ENCODE results near the gene DYRK1B. TPM values are rescaled to one million over a fixed set of nuclear protein-coding genes. Genes with fewer than 3 reads are reported as not detected.
"Not testable (repeated sequence)": the region's sequence is repeated elsewhere in the genome, so short reads cannot be mapped to it uniquely, and the experiment has no call there.

DYRK1B gene
- total RNA-seq, 1 experiment from 2014 or later = 21.5 TPM

DNA sequence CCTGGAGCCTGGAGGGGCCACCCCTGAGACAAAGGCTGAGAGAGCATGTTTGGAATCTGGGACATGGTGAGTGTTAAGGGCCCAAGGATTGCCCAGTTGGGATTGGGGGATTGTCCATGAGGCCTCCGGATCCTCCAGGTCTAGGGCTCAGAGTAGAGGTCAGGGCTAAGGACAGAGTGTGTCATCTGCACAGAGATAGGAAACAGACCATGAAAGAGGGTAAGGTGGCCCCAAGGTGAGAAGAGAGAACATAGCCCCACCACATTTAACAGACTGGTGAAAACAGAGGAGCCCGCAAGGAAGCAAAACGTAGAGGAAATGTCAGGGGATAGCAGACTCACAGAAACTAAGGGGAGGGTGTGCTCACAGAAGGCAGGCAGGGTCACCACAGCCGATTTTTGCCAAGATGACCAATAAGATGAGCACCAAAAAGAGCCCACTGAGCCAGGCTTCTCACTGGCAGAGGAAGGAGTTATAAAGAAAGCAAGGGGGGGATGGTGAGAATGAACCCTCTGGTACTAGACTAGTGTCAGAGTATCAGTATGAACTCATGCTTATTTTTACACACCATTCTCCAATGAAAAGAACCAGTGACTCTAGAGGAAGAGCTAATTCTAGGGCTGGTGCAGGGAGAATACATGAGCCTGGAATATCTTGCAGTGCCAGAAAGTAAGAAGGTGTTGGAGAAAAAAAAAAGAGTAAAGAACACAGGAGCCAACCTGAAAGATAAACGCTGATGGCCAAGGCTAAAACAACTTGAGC lies 17.5 kb downstream of the DYRK1B start:
- H3K27me3 Mint-ChIP-seq (ENCODE audit: unreplicated experiment) = no peaks in the 10 kb centered on the region
- TF ChIP-seq, protein P1, sequence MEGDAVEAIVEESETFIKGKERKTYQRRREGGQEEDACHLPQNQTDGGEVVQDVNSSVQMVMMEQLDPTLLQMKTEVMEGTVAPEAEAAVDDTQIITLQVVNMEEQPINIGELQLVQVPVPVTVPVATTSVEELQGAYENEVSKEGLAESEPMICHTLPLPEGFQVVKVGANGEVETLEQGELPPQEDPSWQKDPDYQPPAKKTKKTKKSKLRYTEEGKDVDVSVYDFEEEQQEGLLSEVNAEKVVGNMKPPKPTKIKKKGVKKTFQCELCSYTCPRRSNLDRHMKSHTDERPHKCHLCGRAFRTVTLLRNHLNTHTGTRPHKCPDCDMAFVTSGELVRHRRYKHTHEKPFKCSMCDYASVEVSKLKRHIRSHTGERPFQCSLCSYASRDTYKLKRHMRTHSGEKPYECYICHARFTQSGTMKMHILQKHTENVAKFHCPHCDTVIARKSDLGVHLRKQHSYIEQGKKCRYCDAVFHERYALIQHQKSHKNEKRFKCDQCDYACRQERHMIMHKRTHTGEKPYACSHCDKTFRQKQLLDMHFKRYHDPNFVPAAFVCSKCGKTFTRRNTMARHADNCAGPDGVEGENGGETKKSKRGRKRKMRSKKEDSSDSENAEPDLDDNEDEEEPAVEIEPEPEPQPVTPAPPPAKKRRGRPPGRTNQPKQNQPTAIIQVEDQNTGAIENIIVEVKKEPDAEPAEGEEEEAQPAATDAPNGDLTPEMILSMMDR (IDR thresholded peaks at IDR 0.05; ENCODE audit: unreplicated experiment) = no peak
- no peaks in the 10 kb centered on the region for H3K36me3 Mint-ChIP-seq (ENCODE audit: insufficient read depth, unreplicated experiment)
- no TSS peak for BruUV-seq (replicated peaks)
- no peaks in the 10 kb centered on the region for H3K4me1 Mint-ChIP-seq (ENCODE audit: low read depth, unreplicated experiment)
- H3K27ac Mint-ChIP-seq (ENCODE audit: unreplicated experiment) = no peak overlapping the region
- no peaks in the 10 kb centered on the region for H3K9me3 Mint-ChIP-seq (ENCODE audit: low read depth, unreplicated experiment)
- intact Hi-C loops (cut with micrococcal nuclease; ENCODE audit: unreplicated experiment) = no loop called here
- CTCF ChIA-PET = no interaction called here
- H3K4me3 Mint-ChIP-seq (ENCODE audit: low read depth, unreplicated experiment) = no peak overlapping the region
- DNase-seq = no peak

DNA sequence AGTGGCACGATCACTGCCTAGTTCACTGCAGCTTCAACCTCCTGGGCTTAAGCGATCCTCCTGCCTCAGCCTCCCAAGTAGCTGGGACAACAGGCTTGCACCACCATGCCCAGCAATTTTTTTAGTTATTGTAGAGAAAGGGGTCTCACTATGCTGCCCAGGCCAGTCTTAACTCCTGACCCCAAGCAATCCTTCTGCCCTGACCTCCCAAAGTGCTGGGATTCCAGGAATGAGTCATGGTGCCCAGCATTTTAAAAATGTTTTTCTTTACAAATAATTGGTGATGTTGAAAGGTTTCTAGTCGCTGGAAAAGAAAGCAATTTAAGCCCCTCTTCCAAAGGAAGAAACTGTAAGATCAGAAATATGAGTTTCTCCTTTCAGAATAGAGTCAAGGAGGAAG lies 19.4 kb downstream of the DYRK1B start:
- CTCF ChIA-PET = no interaction called here
- intact Hi-C loops (cut with micrococcal nuclease; ENCODE audit: unreplicated experiment) = no loop called here
- H3K36me3 Mint-ChIP-seq (ENCODE audit: insufficient read depth, unreplicated experiment) = no peaks in the 10 kb centered on the region
- H3K27ac Mint-ChIP-seq (ENCODE audit: unreplicated experiment) = no peak overlapping the region
- DNase-seq = no peak
- no TSS peak for BruUV-seq (replicated peaks)
- no peaks in the 10 kb centered on the region for H3K9me3 Mint-ChIP-seq (ENCODE audit: low read depth, unreplicated experiment)
- H3K4me3 Mint-ChIP-seq (ENCODE audit: low read depth, unreplicated experiment) = no peak overlapping the region
- H3K27me3 Mint-ChIP-seq (ENCODE audit: unreplicated experiment) = no peaks in the 10 kb centered on the region
- H3K4me1 Mint-ChIP-seq (ENCODE audit: low read depth, unreplicated experiment) = no peaks in the 10 kb centered on the region
- TF ChIP-seq, protein P1 (IDR thresholded peaks at IDR 0.05; ENCODE audit: unreplicated experiment) = no peak

DNA sequence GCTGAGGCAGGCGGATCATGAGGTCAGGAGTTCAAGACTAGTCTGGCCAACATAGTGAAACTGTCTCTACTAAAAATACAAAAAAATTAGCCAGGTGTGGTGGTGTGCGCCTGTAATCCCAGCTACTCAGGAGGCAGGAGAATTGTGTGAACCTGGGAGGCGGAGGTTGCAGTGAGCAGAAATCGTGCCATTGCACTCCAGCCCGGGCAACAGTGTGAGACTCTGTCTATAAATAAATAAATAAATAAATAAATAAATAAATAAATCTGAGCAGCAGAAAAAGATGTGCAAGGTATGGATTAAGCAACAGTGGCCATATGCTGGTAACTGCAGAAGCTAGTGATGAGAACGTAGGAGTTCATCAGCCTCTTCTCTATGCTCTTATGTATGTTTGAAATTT lies 19.9 kb downstream of the DYRK1B start:
- CTCF ChIA-PET; H3K4me1 Mint-ChIP-seq (ENCODE audit: low read depth, unreplicated experiment): not testable (repeated sequence)

DNA sequence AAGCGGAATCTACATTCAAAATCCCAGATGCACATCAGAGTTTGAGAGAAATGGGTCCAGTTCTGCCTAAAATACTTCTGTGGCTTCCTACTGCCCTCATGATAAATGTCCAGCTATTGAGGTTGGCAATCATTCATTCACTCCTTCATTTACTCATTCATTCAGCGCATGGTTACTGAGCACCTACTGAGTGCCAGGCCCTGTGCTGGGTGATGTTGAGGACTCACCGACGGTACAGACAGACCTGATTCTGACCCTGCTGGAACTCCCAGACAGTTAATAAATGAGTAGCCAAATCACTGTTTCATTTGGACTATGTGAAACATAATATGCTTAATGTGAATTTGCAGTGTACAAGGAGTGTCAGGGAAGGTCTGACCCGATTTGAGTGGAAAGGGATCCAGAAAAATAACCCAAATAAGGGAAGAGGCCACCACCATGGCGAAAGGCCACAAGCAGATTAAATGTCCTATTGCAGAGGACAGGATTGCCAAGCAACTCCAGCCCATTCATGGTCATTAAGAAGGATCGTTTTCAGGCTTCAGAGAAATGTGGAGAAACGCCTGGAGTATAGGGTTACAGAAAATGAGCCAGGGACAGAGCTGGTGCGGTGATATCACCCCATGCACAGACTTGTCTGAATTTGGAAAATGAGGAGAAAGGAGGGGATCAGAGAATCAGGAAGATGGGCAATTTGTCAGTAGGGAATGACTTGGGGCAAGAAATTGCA lies 20.5 kb downstream of the DYRK1B start:
- no TSS peak for BruUV-seq (replicated peaks)
- Mint-ChIP-seq H3K4me1 (ENCODE audit: low read depth, unreplicated experiment) (peaks cover 6% of the 10 kb centered on the region), H3K36me3 (ENCODE audit: insufficient read depth, unreplicated experiment) (no peaks in the 10 kb centered on the region), H3K4me3 (ENCODE audit: low read depth, unreplicated experiment) (no peak overlapping the region), H3K9me3 (ENCODE audit: low read depth, unreplicated experiment) (no peaks in the 10 kb centered on the region), H3K27ac (ENCODE audit: unreplicated experiment) (no peak overlapping the region), H3K27me3 (ENCODE audit: unreplicated experiment) (peaks cover 4% of the 10 kb centered on the region)
- intact Hi-C loops (cut with micrococcal nuclease; ENCODE audit: unreplicated experiment) = no loop called here
- TF ChIP-seq, protein P1 (IDR thresholded peaks at IDR 0.05; ENCODE audit: unreplicated experiment) = no peak
- CTCF ChIA-PET = no interaction called here
- no peak for DNase-seq

More for the DNA sequence above, 19.9 kb downstream of the DYRK1B start:
- BruUV-seq (replicated peaks); H3K9me3 Mint-ChIP-seq (ENCODE audit: low read depth, unreplicated experiment); DNase-seq; H3K27ac Mint-ChIP-seq (ENCODE audit: unreplicated experiment); H3K4me3 Mint-ChIP-seq (ENCODE audit: low read depth, unreplicated experiment); intact Hi-C loops (cut with micrococcal nuclease; ENCODE audit: unreplicated experiment); H3K36me3 Mint-ChIP-seq (ENCODE audit: insufficient read depth, unreplicated experiment); H3K27me3 Mint-ChIP-seq (ENCODE audit: unreplicated experiment): not testable (repeated sequence)

DNA sequence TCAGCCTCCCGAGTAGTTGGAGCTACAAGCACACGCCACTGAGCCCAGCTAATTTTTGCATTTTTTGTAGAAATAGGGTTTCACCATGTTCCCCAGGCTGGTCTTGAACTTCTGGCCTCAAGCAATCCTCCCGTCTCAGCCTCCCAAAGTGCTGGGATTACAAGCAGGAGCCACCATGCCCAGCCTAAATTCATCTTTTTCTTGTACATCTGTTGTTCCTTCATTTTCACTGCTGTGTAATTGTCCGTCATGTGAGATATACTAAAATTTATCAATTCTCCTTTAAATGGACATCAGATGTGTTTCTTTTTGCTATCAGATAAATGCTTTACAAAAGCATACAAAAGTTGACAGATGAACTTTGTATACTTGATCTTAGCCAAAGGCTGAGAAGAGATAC lies 22.9 kb downstream of the DYRK1B start:
- peaks cover 15% of the 10 kb centered on the region for H3K27me3 Mint-ChIP-seq (ENCODE audit: unreplicated experiment)
- no TSS peak for BruUV-seq (replicated peaks)
- no peak for DNase-seq
- H3K9me3 Mint-ChIP-seq (ENCODE audit: low read depth, unreplicated experiment) = no peaks in the 10 kb centered on the region
- TF ChIP-seq, protein P1 (IDR thresholded peaks at IDR 0.05; ENCODE audit: unreplicated experiment) = no peak
- no peaks in the 10 kb centered on the region for H3K36me3 Mint-ChIP-seq (ENCODE audit: insufficient read depth, unreplicated experiment)
- H3K27ac Mint-ChIP-seq (ENCODE audit: unreplicated experiment) = no peak overlapping the region
- H3K4me1 Mint-ChIP-seq (ENCODE audit: low read depth, unreplicated experiment) = peaks cover 6% of the 10 kb centered on the region
- intact Hi-C loops (cut with micrococcal nuclease; ENCODE audit: unreplicated experiment) = no loop called here
- CTCF ChIA-PET = no interaction called here
- H3K4me3 Mint-ChIP-seq (ENCODE audit: low read depth, unreplicated experiment) = no peak overlapping the region

Measured in Calu3 (cell line).